NT2/D1 (cell line): ENCODE data around the gene SLC26A5.

Experiments used
- SUZ12 ChIP-seq: IDR thresholded peaks from 2 replicates; pipeline ENCODE4 v1.6.1; 2011; ENCODE audit not compliant: insufficient read length, insufficient read depth; ENCODE audit errors: extremely low read depth
- YY1 ChIP-seq: IDR thresholded peaks from 2 replicates; pipeline ENCODE4 v1.6.1; 2011; ENCODE audit not compliant: insufficient read length, insufficient read depth
- ZNF274 ChIP-seq: IDR thresholded peaks from 2 replicates; pipeline ENCODE4 v1.6.1; 2011; ENCODE audit warnings: mild to moderate bottlenecking, low read depth, low read length

DNA sequence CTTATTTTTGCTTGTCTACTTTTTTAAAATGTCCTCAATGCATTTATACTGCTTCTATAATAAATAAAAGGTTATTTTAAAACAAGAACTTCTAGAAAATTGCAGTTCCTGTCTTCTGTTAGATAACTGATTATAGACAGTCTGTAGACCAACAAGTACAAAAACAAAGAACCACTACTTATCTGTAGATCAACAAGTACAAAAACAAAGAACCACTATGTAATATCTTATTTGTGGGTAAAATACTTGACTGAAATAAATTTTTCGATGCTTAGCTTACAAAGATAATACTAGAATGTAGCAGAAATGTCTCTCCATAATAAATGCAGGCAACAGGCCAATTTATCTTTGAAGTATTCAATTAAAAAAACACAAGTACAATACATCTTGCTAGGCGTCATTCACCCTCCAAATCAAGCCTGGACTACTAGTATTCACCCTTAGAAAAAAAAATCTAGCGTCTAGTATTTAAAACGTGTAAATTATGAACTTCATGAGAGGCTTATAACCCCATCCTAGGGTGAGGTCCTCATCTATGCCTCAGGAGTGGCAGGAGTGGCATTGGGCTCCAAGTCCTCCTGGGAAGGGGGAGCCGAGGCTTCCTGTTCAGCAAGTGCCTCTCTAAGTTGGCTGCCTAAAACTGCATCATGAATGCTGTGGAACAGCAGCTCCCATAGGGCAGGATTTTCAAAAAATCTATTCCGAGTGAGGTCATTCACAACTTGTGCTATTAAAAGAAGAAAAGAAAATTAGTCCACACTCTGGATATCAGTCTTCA lies 72.0 kb downstream of the SLC26A5 start:
- no peak for TF ChIP-seq ZNF274
- no peak for TF ChIP-seq YY1
- TF ChIP-seq SUZ12 = no peak
